ENCODE data around the gene CD96. TPM values are rescaled to one million over a fixed set of nuclear protein-coding genes. Genes with fewer than 3 reads are reported as not detected.

Gene CD96, protein sequence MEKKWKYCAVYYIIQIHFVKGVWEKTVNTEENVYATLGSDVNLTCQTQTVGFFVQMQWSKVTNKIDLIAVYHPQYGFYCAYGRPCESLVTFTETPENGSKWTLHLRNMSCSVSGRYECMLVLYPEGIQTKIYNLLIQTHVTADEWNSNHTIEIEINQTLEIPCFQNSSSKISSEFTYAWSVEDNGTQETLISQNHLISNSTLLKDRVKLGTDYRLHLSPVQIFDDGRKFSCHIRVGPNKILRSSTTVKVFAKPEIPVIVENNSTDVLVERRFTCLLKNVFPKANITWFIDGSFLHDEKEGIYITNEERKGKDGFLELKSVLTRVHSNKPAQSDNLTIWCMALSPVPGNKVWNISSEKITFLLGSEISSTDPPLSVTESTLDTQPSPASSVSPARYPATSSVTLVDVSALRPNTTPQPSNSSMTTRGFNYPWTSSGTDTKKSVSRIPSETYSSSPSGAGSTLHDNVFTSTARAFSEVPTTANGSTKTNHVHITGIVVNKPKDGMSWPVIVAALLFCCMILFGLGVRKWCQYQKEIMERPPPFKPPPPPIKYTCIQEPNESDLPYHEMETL
- total RNA-seq (under 1 TPM in 3 of 4 donors, not detected in 1; 0.29 to 0.59 (median 0.41) TPM), polyA plus RNA-seq (under 1 TPM; 0.01 to 0.10 (median 0.09) TPM)
- long read RNA-seq, donor 1: 0 reads
- long read RNA-seq, donor 2: 0 reads

DNA sequence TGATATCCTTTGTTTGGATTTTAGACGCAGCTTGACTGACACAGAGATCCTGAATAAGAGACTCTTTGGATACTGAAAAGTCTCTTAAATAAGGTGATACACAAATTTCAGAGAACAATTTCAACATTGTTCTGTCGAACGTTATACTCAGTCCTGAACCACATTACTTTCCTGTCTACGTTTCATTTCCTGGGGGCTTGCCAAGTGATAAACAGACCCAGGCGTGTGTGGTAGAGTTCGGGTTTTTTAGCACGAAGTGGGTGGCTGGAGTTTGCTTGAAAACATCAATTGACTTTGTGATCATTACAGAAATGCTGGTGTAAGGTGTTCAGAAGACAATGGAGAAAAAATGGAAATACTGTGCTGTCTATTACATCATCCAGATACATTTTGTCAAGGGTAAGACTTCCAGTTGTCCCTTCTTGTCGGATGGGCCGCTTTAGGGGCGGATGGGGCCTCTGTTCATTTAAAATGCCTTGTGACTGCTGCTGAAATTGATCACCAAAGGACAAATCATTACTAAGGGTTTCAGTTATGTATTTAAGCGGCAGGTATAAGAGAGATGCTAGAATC is at the start of gene CD96:
Gene CD96, plus strand, starts transcription at position 287 of the 573 bp plus-strand sequence. Its CDS starts 52 bp downstream, at position 339.
- H3K27me3 ChIP-seq (ENCODE audit: insufficient read depth in 3 of 3, low read length in 2 of 3): no peaks in the 10 kb centered on the region
- no peaks in the 10 kb centered on the region for H3K36me3 ChIP-seq (ENCODE audit: insufficient read depth in 1 of 2, low read depth in 1 of 2)
- intact Hi-C loops (cut with DNase I): no loop called here
- no peaks in the 10 kb centered on the region for H3K9me3 ChIP-seq
- WGBS, 3 donors: 49 to 60% (median 52%) methylated on average over 11 of the region's 11 CpGs
- no peak within 1 kb of the TSS for H3K4me3 ChIP-seq
- TF ChIP-seq, protein P1, sequence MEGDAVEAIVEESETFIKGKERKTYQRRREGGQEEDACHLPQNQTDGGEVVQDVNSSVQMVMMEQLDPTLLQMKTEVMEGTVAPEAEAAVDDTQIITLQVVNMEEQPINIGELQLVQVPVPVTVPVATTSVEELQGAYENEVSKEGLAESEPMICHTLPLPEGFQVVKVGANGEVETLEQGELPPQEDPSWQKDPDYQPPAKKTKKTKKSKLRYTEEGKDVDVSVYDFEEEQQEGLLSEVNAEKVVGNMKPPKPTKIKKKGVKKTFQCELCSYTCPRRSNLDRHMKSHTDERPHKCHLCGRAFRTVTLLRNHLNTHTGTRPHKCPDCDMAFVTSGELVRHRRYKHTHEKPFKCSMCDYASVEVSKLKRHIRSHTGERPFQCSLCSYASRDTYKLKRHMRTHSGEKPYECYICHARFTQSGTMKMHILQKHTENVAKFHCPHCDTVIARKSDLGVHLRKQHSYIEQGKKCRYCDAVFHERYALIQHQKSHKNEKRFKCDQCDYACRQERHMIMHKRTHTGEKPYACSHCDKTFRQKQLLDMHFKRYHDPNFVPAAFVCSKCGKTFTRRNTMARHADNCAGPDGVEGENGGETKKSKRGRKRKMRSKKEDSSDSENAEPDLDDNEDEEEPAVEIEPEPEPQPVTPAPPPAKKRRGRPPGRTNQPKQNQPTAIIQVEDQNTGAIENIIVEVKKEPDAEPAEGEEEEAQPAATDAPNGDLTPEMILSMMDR (IDR thresholded peaks at IDR 0.05): no peak
- no peak within 1 kb of the TSS for H3K27ac ChIP-seq
- ATAC-seq (no peak), DNase-seq (no peak)
- H3K4me1 ChIP-seq: no peaks in the 10 kb centered on the region

DNA sequence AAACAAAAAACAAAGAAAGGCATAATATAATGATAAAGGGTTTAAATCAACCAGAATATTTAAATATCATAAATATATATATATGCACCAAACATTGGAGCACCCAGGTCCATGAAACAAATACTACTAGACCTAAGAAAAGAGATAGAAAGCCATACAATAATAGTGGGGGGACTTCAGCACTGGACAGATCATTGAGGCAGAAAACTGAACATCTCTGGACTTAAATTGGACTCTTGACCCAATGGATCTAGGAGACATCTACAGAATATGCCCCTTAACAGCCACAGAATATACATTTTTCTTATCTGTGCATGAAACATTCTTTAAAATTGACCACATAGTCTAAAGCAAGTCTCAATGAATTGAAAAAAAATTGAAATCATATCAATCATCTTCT is 48.7 kb upstream of the CD96 start:
- Histone ChIP-seq H3K27ac (no peak overlapping the region), H3K4me1 (no peaks in the 10 kb centered on the region), H3K4me3 (no peak overlapping the region), H3K36me3 (ENCODE audit: insufficient read depth in 1 of 2, low read depth in 1 of 2) (no peaks in the 10 kb centered on the region), H3K9me3 (no peaks in the 10 kb centered on the region), H3K27me3 (ENCODE audit: insufficient read depth in 3 of 3, low read length in 2 of 3) (no peaks in the 10 kb centered on the region)
- DNase-seq: no peak
- TF ChIP-seq, protein P1 (IDR thresholded peaks at IDR 0.05): no peak
- ATAC-seq: no peak
- intact Hi-C loops (cut with DNase I): no loop called here

DNA sequence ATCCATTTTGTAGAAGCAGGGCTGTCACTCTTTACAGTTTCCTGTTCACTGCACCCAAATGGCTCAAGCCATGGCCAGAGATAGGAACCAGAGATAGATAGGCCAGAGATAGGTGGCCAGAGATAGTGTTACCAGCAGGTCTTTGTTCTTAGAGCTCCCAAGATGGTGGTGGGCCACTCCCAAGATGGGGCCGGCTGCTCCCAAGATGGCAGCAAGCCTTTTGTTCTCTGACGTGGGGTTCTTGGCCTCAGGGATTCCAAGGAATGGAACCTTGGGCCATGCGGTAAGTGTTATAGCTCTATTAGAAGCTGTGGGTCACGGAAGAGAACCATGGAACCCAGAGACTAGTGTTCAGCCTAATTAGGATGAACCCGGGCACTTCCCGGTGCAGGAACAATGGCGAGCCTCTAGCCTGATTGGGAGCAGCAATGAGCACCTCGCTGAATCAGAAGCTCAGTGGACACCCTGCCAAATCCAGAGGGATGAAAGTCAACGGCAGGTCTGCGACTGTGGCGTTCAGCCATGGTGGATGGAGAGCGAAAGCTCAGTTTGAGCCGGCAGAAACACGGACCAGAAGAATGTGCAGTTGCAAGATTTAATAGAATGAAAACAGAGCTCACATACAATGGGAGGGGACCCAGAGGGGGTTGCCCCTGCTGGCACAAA is 45.0 kb upstream of the CD96 start:
- Histone ChIP-seq H3K27me3 (ENCODE audit: insufficient read depth in 3 of 3, low read length in 2 of 3) (no peaks in the 10 kb centered on the region), H3K36me3 (ENCODE audit: insufficient read depth in 1 of 2, low read depth in 1 of 2) (no peaks in the 10 kb centered on the region), H3K4me3 (no peak overlapping the region), H3K27ac (no peak overlapping the region), H3K9me3 (no peaks in the 10 kb centered on the region), H3K4me1 (no peaks in the 10 kb centered on the region)
- intact Hi-C loops (cut with DNase I): no loop called here
- TF ChIP-seq, protein P1 (IDR thresholded peaks at IDR 0.05): no peak
- 87 to 92% (median 88%) methylated on average over 14 of the region's 14 CpGs for WGBS, 3 donors
- ATAC-seq: no peak
- no peak for DNase-seq

DNA sequence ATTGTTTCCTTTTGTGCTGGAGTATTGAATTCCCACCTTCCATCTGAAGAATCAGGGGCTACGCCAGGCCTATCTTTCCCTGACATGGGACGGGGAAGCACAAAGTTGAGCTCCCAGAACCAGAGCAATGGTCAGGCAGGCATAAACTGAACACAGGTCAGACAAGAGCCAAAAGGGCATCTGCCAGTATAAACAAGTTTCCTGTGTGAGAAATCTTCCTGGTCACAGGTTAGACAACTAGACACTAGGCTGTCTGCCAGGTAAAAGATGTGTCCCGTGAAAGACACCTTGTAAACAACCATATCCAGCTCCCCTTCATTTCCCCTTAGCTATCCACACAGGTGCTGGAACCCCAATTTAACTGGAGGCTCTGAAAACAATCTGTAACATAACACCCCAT is 44.0 kb upstream of the CD96 start:
- no peak for ATAC-seq
- Histone ChIP-seq H3K27me3 (ENCODE audit: insufficient read depth in 3 of 3, low read length in 2 of 3) (no peaks in the 10 kb centered on the region), H3K27ac (no peak overlapping the region), H3K4me1 (no peaks in the 10 kb centered on the region), H3K36me3 (ENCODE audit: insufficient read depth in 1 of 2, low read depth in 1 of 2) (no peaks in the 10 kb centered on the region), H3K9me3 (no peaks in the 10 kb centered on the region), H3K4me3 (no peak overlapping the region)
- no peak for DNase-seq
- TF ChIP-seq, protein P1 (IDR thresholded peaks at IDR 0.05): no peak
- WGBS, 3 donors: 76 to 87% (median 85%) methylated on average over 3 of the region's 3 CpGs
- intact Hi-C loops (cut with DNase I): no loop called here

Data from psoas muscle (tissue), 8 donors.